ENCODE data around the gene SOD1.

SOD1 gene

DNA sequence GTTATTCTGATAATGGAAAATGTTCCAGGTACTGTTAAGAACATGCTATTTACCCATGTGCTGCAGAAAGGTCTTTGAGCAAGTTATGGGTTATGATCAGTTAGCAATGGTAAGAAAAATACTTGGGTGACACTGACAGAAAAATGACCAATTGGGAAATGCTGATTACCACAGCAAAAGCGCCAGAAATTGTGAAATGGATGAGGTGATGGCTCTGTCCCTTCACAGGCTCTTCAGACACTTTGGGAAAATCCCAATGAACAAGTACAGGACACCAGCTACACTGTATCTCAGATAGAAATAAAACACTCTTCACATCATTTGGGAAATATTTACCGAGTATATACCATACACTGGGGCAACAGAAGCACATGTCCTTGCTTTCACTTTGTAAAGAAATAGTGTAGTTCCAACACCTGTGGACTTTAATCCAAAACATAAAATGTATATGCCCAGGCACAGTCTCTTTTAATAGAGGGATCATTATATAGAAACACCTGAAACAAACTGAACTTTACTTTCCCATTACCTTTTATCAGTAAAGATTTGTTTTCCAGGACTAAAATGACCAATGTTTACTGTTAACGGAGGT is 13.9 kb downstream of the SOD1 start:
- no peak overlapping the region for H3K27ac ChIP-seq (ENCODE audit: extremely low read depth, low read depth, low read length)
- no peaks in the 10 kb centered on the region for H3K9me3 ChIP-seq (ENCODE audit: control insufficient read depth, insufficient read depth, low read depth, low read length)
- no peak overlapping the region for H3K4me3 ChIP-seq (ENCODE audit: low read depth, low read length)
- ChIA-PET POLR2A (no interaction called here), CTCF (interaction anchor here (0.6 to 1.2 kb wide), 2 partner anchors 13 to 426 kb away, joined by 3 to 4 read pairs; no protein-coding TSS in a partner anchor)
- H3K36me3 ChIP-seq (ENCODE audit: control insufficient read depth in 2 of 2, insufficient read depth in 1 of 2, low read length in 2 of 2): peaks cover 17 to 29% of the 10 kb centered on the region in 2 experiments; a peak in 2 of 3 replicates
- TF ChIP-seq ZBTB10 (tag by site-specific recombination; IDR thresholded peaks at IDR 0.05): no peak
- no peak for TF ChIP-seq ZSCAN30 (tag by site-specific recombination; IDR thresholded peaks at IDR 0.05)
- no peak for TF ChIP-seq ZNF792 (tag by site-specific recombination; IDR thresholded peaks at IDR 0.05)
- TF ChIP-seq ZNF624 (tag by site-specific recombination; IDR thresholded peaks at IDR 0.05): no peak
- TF ChIP-seq ZNF514 (tag by site-specific recombination; IDR thresholded peaks at IDR 0.05): no peak
- no peak for TF ChIP-seq ZSCAN23 (tag by site-specific recombination; IDR thresholded peaks at IDR 0.05)
- TF ChIP-seq ZNF24 (tag by site-specific recombination; IDR thresholded peaks at IDR 0.05): no peak
- no peak for TF ChIP-seq ZNF544 (tag by site-specific recombination; IDR thresholded peaks at IDR 0.05)
- no peak for TF ChIP-seq ZNF274 (IDR thresholded peaks at IDR 0.05; ENCODE audit: low read length)
- no peak for TF ChIP-seq ZNF274 (tag by site-specific recombination; IDR thresholded peaks at IDR 0.05; ENCODE audit: borderline replicate concordance)
- TF ChIP-seq ZBTB20 (tag by site-specific recombination; IDR thresholded peaks at IDR 0.05): no peak
- TF ChIP-seq, protein P1, sequence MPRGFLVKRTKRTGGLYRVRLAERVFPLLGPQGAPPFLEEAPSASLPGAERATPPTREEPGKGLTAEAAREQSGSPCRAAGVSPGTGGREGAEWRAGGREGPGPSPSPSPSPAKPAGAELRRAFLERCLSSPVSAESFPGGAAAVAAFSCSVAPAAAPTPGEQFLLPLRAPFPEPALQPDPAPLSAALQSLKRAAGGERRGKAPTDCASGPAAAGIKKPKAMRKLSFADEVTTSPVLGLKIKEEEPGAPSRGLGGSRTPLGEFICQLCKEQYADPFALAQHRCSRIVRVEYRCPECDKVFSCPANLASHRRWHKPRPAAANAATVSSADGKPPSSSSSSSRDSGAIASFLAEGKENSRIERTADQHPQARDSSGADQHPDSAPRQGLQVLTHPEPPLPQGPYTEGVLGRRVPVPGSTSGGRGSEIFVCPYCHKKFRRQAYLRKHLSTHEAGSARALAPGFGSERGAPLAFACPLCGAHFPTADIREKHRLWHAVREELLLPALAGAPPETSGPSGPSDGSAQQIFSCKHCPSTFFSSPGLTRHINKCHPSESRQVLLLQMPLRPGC (tag by site-specific recombination; IDR thresholded peaks at IDR 0.05): no peak
- TF ChIP-seq, protein P2, sequence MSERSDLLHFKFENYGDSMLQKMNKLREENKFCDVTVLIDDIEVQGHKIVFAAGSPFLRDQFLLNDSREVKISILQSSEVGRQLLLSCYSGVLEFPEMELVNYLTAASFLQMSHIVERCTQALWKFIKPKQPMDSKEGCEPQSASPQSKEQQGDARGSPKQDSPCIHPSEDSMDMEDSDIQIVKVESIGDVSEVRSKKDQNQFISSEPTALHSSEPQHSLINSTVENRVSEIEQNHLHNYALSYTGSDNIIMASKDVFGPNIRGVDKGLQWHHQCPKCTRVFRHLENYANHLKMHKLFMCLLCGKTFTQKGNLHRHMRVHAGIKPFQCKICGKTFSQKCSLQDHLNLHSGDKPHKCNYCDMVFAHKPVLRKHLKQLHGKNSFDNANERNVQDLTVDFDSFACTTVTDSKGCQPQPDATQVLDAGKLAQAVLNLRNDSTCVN (tag by site-specific recombination; optimal IDR thresholded peaks at IDR 0.05): no peak
- no peak for TF ChIP-seq ZNF335 (tag by site-specific recombination; conservative IDR thresholded peaks at IDR 0.05)
- 0 out of 2 replicates have a peak, but pooled peaks cover 1% of the 10 kb centered on the region for H3K4me1 ChIP-seq (ENCODE audit: control insufficient read depth, insufficient read depth, low read length)

DNA sequence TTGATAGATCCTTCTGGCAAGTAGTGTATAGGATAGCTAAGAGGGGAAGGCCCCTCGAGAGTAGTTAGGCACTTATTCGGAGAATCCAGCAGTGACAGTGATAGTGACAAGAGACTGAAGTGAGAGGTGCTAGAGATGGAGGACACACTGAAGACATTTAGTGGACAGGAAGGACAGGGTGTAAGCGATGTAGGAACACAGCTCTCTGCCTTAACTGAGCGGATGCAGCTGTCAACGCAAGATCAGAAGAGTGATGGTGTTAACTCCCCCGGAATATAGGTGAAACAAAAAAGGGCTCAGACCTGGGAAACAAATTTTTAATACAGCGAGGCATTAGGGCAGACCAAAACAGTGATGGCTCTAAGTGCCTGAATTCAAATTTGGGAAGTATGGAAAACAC is 15.8 kb downstream of the SOD1 start:
- no peak overlapping the region for H3K4me3 ChIP-seq (ENCODE audit: low read depth, low read length)
- TF ChIP-seq ZNF529 (tag by site-specific recombination; IDR thresholded peaks at IDR 0.05; ENCODE audit: insufficient replicate concordance): no peak
- TF ChIP-seq BCL11B (tag by site-specific recombination; IDR thresholded peaks at IDR 0.05; ENCODE audit: low read depth): no peak
- no peak for TF ChIP-seq ZNF248 (tag by site-specific recombination; IDR thresholded peaks at IDR 0.05)
- peaks cover 11 to 28% of the 10 kb centered on the region in 2 experiments; a peak in 2 of 3 replicates for H3K36me3 ChIP-seq (ENCODE audit: control insufficient read depth in 2 of 2, insufficient read depth in 1 of 2, low read length in 2 of 2)
- H3K27ac ChIP-seq (ENCODE audit: extremely low read depth, low read depth, low read length): no peak overlapping the region
- H3K9me3 ChIP-seq (ENCODE audit: control insufficient read depth, insufficient read depth, low read depth, low read length): no peaks in the 10 kb centered on the region
- CTCF ChIA-PET: no interaction called here
- H3K4me1 ChIP-seq (ENCODE audit: control insufficient read depth, insufficient read depth, low read length): no peaks in the 10 kb centered on the region
- POLR2A ChIA-PET: no interaction called here

GRCh38 chr21:31675960-31676359 is 16.5 kb downstream of the SOD1 start:
- ChIA-PET CTCF (no interaction called here), POLR2A (no interaction called here)
- no peak overlapping the region for H3K4me3 ChIP-seq (ENCODE audit: low read depth, low read length)
- H3K27ac ChIP-seq (ENCODE audit: extremely low read depth, low read depth, low read length): no peak overlapping the region
- peaks cover 11 to 27% of the 10 kb centered on the region in 2 experiments; a peak in 2 of 3 replicates for H3K36me3 ChIP-seq (ENCODE audit: control insufficient read depth in 2 of 2, insufficient read depth in 1 of 2, low read length in 2 of 2)
- TF ChIP-seq ZNF175 (tag by site-specific recombination; IDR thresholded peaks at IDR 0.05): no peak
- no peaks in the 10 kb centered on the region for H3K9me3 ChIP-seq (ENCODE audit: control insufficient read depth, insufficient read depth, low read depth, low read length)
- no peaks in the 10 kb centered on the region for H3K4me1 ChIP-seq (ENCODE audit: control insufficient read depth, insufficient read depth, low read length)

Data from HEK293 (cell line).